Testis (tissue), 3 donors: ENCODE data around the gene RAD23A. TPM values are rescaled to one million over a fixed set of nuclear protein-coding genes. Genes with fewer than 3 reads are reported as not detected.

Experiments used
- DNase-seq: peaks from one replicate; pipeline ENCODE4 v3.0.0-alpha.2; 2019
- H3K27ac ChIP-seq, 2 donors: fragments of 200-600 bp; sonication (generic); one replicate each; pipeline ENCODE4 v1.5.1; 2019
- H3K27me3 ChIP-seq: fragments of 200-600 bp; sonication (generic); one replicate; pipeline ENCODE4 v1.5.1; 2019
- H3K36me3 ChIP-seq: fragments of 200-600 bp; sonication (generic); one replicate; pipeline ENCODE4 v1.5.1; 2017; ENCODE audit warnings: low read depth; ENCODE audit errors: missing control alignments
- H3K4me1 ChIP-seq: fragments of 200-600 bp; sonication (generic); one replicate; pipeline ENCODE4 v1.5.1; 2019
- H3K4me3 ChIP-seq, 2 donors: fragments of 200-600 bp; sonication (generic); one replicate each; pipeline ENCODE4 v1.5.1; 2017 to 2019
- H3K9me3 ChIP-seq: fragments of 200-600 bp; sonication (generic); one replicate; pipeline ENCODE4 v1.5.1; 2017
- CTCF ChIP-seq, 3 experiments: fragments of 450-650 bp in 2 of 3; fragments of 200-600 bp in 1 of 3; sonication (generic) in 1 of 3; IDR thresholded peaks; one replicate each; pipeline ENCODE4 v1.5.1; 2016 to 2019; ENCODE audit warnings: antibody characterized with exemption in 3 of 3, mild to moderate bottlenecking in 2 of 3, moderate library complexity in 1 of 3
- POLR2A ChIP-seq: fragments of 450-650 bp; IDR thresholded peaks from one replicate; pipeline ENCODE4 v1.6.1; 2017; ENCODE audit warnings: antibody characterized with exemption, mild to moderate bottlenecking, moderate library complexity
- WGBS, 2 donors: methylation state at CpG; one replicate each; pipeline ENCODE4 v1.1.5; 2018; 5-methylcytosine and 5-hydroxymethylcytosine counted together
- intact Hi-C: fragments of 100-400 bp; cut with DNase I; formaldehyde crosslinking; loops from one replicate; pipeline ENCODE4 v1.15.1; 2023; ENCODE audit warnings: low total_unique reads
- microRNA-seq, 2 donors: library from miRNA; unstranded; fragments of <30 nt; microRNA quantifications; one replicate each; pipeline ENCODE4, GENCODE V29; 2016; ENCODE audit warnings: borderline number of aligned reads in 2 of 2, borderline replicate concordance in 1 of 2
- polyA plus RNA-seq: library from polyadenylated mRNA; stranded (reverse); fragments of 350-450 nt; fragmentation: Illumina TruSeq; extraction: RNeasy Lipid Tissue Mini Kit (QIAGEN cat#74804); gene quantifications from one replicate; pipeline ENCODE4 v1.2.3, GENCODE V29; 2014; ENCODE audit warnings: low read depth, low replicate concordance; ENCODE audit not compliant: insufficient read depth
- small RNA-seq, 2 donors: library from RNA; depleted of rRNA; stranded (forward); fragments of <200 nt; gene quantifications; one replicate each; pipeline ENCODE3, GENCODE V24; 2016
- total RNA-seq, 2 donors: library from RNA; depleted of rRNA; stranded (reverse); fragments of >200 nt; gene quantifications; one replicate each; pipeline ENCODE4 v1.2.3, GENCODE V29; 2016

The RAD23A gene
- total and polyA plus RNA-seq, 3 donors from 2014 or later = 114 to 174 (median 136) TPM

GRCh38 chr19:13003081-13003480, 57.4 kb downstream of the RAD23A start:
- Histone ChIP-seq H3K36me3 (no peaks in the 10 kb centered on the region), H3K27me3 (no peaks in the 10 kb centered on the region), H3K4me3 (no peak overlapping the region), H3K9me3 (no peaks in the 10 kb centered on the region), H3K27ac (no peak overlapping the region), H3K4me1 (peaks cover 37% of the 10 kb centered on the region)
- no peak for DNase-seq
- no peak for TF ChIP-seq POLR2A
- no peak for TF ChIP-seq CTCF (IDR thresholded peaks at IDR 0.05)
- WGBS, 2 donors = 75 to 88% methylated on average over 4 to 15 of the region's 15 CpGs
- intact Hi-C loops = no loop called here

Small RNAs within 50 kb of the gene (microRNA-seq; reads per million reads assigned to microRNA genes)
- gene MIR5695 (0.69 to 0.70 reads per million in 2 donors), gene MIR6515 (0 to 3.5 reads per million in 2 donors)

Small RNAs within 50 kb of the gene (small RNA-seq; reads per million reads assigned to genes)
- gene MIR5695 = 0 reads per million in 2 donors
- gene MIR6515 = 0 reads per million in 2 donors

Other genes starting within 250 kb of the RAD23A start
- 10 to 100 TPM; 20.5 to 23.3 TPM for gene FBXW9, start 249.2 kb upstream of the RAD23A start, total RNA-seq
- 27.4 TPM for gene FBXW9, start 249.2 kb upstream of the RAD23A start, polyA plus RNA-seq
- gene TNPO2, start 221.9 kb upstream of the RAD23A start, total RNA-seq = 100 to 1,000 TPM; 110 to 129 TPM
- 103 TPM for gene TNPO2, start 221.9 kb upstream of the RAD23A start, polyA plus RNA-seq
- gene TRIR, start 211.2 kb upstream of the RAD23A start, total RNA-seq = 100 to 1,000 TPM; 244 to 329 TPM
- 158 TPM for gene TRIR, start 211.2 kb upstream of the RAD23A start, polyA plus RNA-seq
- 100 to 1,000 TPM in 1 of 2 donors, 10 to 100 TPM in 1; 89.3 to 109 TPM for gene GET3, start 208.4 kb upstream of the RAD23A start, total RNA-seq
- gene GET3, start 208.4 kb upstream of the RAD23A start, polyA plus RNA-seq = 134 TPM
- under 1 TPM; 0.50 to 0.87 TPM for gene BEST2, start 194.1 kb upstream of the RAD23A start, total RNA-seq
- gene BEST2, start 194.1 kb upstream of the RAD23A start, polyA plus RNA-seq = not detected
- gene HOOK2, start 170.3 kb upstream of the RAD23A start, total RNA-seq = 10 to 100 TPM; 54.4 to 63.4 TPM
- 30.0 TPM for gene HOOK2, start 170.3 kb upstream of the RAD23A start, polyA plus RNA-seq
- 100 to 1,000 TPM in 1 of 2 donors, 10 to 100 TPM in 1; 75.9 to 143 TPM for gene JUNB, start 154.4 kb upstream of the RAD23A start, total RNA-seq
- 54.5 TPM for gene JUNB, start 154.4 kb upstream of the RAD23A start, polyA plus RNA-seq
- gene PRDX2, start 144.1 kb upstream of the RAD23A start, total RNA-seq = 100 to 1,000 TPM in 1 of 2 donors, 10 to 100 TPM in 1; 72.1 to 117 TPM
- 87.1 TPM for gene PRDX2, start 144.1 kb upstream of the RAD23A start, polyA plus RNA-seq
- 10 to 100 TPM in 1 of 2 donors, 1 to 10 TPM in 1; 3.0 to 14.0 TPM for gene THSD8, start 143.8 kb upstream of the RAD23A start, total RNA-seq
- gene THSD8, start 143.8 kb upstream of the RAD23A start, polyA plus RNA-seq = 27.9 TPM
- 10 to 100 TPM; 15.7 to 18.6 TPM for gene RNASEH2A, start 139.3 kb upstream of the RAD23A start, total RNA-seq
- gene RNASEH2A, start 139.3 kb upstream of the RAD23A start, polyA plus RNA-seq = 14.1 TPM
- gene RTBDN, start 111.3 kb upstream of the RAD23A start, total RNA-seq = 1 to 10 TPM; 3.8 to 5.1 TPM
- gene RTBDN, start 111.3 kb upstream of the RAD23A start, polyA plus RNA-seq = 3.7 TPM
- 1 to 10 TPM; 8.5 to 9.0 TPM for gene MAST1, start 107.3 kb upstream of the RAD23A start, total RNA-seq
- gene MAST1, start 107.3 kb upstream of the RAD23A start, polyA plus RNA-seq = 11.7 TPM
- 10 to 100 TPM in 1 of 2 donors, 1 to 10 TPM in 1; 9.0 to 17.4 TPM for gene DNASE2, start 64.4 kb upstream of the RAD23A start, total RNA-seq
- gene DNASE2, start 64.4 kb upstream of the RAD23A start, polyA plus RNA-seq = 17.7 TPM
- gene KLF1, start 58.7 kb upstream of the RAD23A start, total RNA-seq = under 1 TPM; 0.24 to 0.31 TPM
- gene KLF1, start 58.7 kb upstream of the RAD23A start, polyA plus RNA-seq = not detected
- 10 to 100 TPM; 30.5 to 32.1 TPM for gene GCDH, start 54.7 kb upstream of the RAD23A start, total RNA-seq
- 11.0 TPM for gene GCDH, start 54.7 kb upstream of the RAD23A start, polyA plus RNA-seq
- gene SYCE2, start 26.6 kb upstream of the RAD23A start, total RNA-seq = 10 to 100 TPM; 12.3 to 20.4 TPM
- gene SYCE2, start 26.6 kb upstream of the RAD23A start, polyA plus RNA-seq = 61.1 TPM
- 10 to 100 TPM; 53.8 to 65.3 TPM for gene FARSA, start 12.2 kb upstream of the RAD23A start, total RNA-seq
- gene FARSA, start 12.2 kb upstream of the RAD23A start, polyA plus RNA-seq = 55.1 TPM
- 100 to 1,000 TPM; 389 to 467 TPM for gene CALR, start 7.3 kb upstream of the RAD23A start, total RNA-seq
- gene CALR, start 7.3 kb upstream of the RAD23A start, polyA plus RNA-seq = 538 TPM
- gene GADD45GIP1, start 11.4 kb downstream of the RAD23A start, total RNA-seq = 10 to 100 TPM; 32.2 to 39.8 TPM
- gene GADD45GIP1, start 11.4 kb downstream of the RAD23A start, polyA plus RNA-seq = 21.6 TPM
- 1 to 10 TPM; 1.4 to 2.8 TPM for gene DAND5, start 23.7 kb downstream of the RAD23A start, total RNA-seq
- 0.16 TPM for gene DAND5, start 23.7 kb downstream of the RAD23A start, polyA plus RNA-seq
- 10 to 100 TPM; 51.7 to 62.4 TPM for gene NFIX, start 49.6 kb downstream of the RAD23A start, total RNA-seq
- gene NFIX, start 49.6 kb downstream of the RAD23A start, polyA plus RNA-seq = 47.4 TPM
- 10 to 100 TPM; 15.9 to 35.8 TPM for gene LYL1, start 157.0 kb downstream of the RAD23A start, total RNA-seq
- 21.9 TPM for gene LYL1, start 157.0 kb downstream of the RAD23A start, polyA plus RNA-seq
- gene TRMT1, start 170.9 kb downstream of the RAD23A start, total RNA-seq = 10 to 100 TPM; 44.8 to 50.0 TPM
- 35.9 TPM for gene TRMT1, start 170.9 kb downstream of the RAD23A start, polyA plus RNA-seq
- 100 to 1,000 TPM in 1 of 2 donors, 10 to 100 TPM in 1; 75.9 to 102 TPM for gene NACC1, start 172.4 kb downstream of the RAD23A start, total RNA-seq
- 38.2 TPM for gene NACC1, start 172.4 kb downstream of the RAD23A start, polyA plus RNA-seq
- gene STX10, start 204.5 kb downstream of the RAD23A start, total RNA-seq = 10 to 100 TPM; 27.2 to 37.6 TPM
- 18.1 TPM for gene STX10, start 204.5 kb downstream of the RAD23A start, polyA plus RNA-seq
- 10 to 100 TPM; 18.1 to 29.4 TPM for gene IER2, start 204.5 kb downstream of the RAD23A start, total RNA-seq
- gene IER2, start 204.5 kb downstream of the RAD23A start, polyA plus RNA-seq = 23.3 TPM